ENCODE data around the gene POLE. TPM values are rescaled to one million over a fixed set of nuclear protein-coding genes. Genes with fewer than 3 reads are reported as not detected.

The POLE gene
- total RNA-seq, 4 donors from 2014 or later, result 15.8 to 60.8 (median 27.1) TPM

- no peak for TF ChIP-seq CTCF (IDR thresholded peaks at IDR 0.05)
- no peak for DNase-seq (ENCODE audit: low spot score)
- no peak for ATAC-seq (ENCODE audit: low FRiP score)
Observed at GRCh38 chr12:132624186-132624855, 62.8 kb downstream of the POLE start.

GRCh38 chr12:132623072-132623869 is 63.9 kb downstream of the POLE start:
- DNase-seq (ENCODE audit: low spot score) (no peak), ATAC-seq (ENCODE audit: low FRiP score) (no peak)
- no peak for TF ChIP-seq CTCF (IDR thresholded peaks at IDR 0.05)

- ATAC-seq (ENCODE audit: low FRiP score) (peak; percentile 84), DNase-seq (ENCODE audit: low spot score) (peak; percentile 34)
- TF ChIP-seq CTCF (IDR thresholded peaks at IDR 0.05), result no peak
Observed at GRCh38 chr12:132622437-132623071, 64.6 kb downstream of the POLE start.

- DNase-seq (ENCODE audit: low spot score) (no peak), ATAC-seq (ENCODE audit: low FRiP score) (no peak)
- no peak for TF ChIP-seq CTCF (IDR thresholded peaks at IDR 0.05)
Observed at GRCh38 chr12:132621657-132622435, 65.3 kb downstream of the POLE start.

- no peak for TF ChIP-seq CTCF (IDR thresholded peaks at IDR 0.05)
- ATAC-seq (ENCODE audit: low FRiP score) (no peak), DNase-seq (ENCODE audit: low spot score) (no peak)
Observed at GRCh38 chr12:132620899-132621656, 66.1 kb downstream of the POLE start.

Data from omental fat pad (tissue), 4 donors.